OCI-LY1 (cell line): ENCODE data around the gene KAT5.

Experiments
- CTCF ChIP-seq: fragments of 200-600 bp; sonication (generic), shearing (Covaris generic); IDR thresholded peaks from 2 replicates; pipeline ENCODE4 v1.5.1; 2017; ENCODE audit warnings: mild to moderate bottlenecking, antibody characterized with exemption, low read length, moderate library complexity, mixed read lengths
- EZH2 ChIP-seq: fragments of 200-600 bp; sonication (generic), shearing (Covaris generic); IDR thresholded peaks from 2 replicates; pipeline ENCODE4 v1.8.0; 2017; ENCODE audit warnings: borderline replicate concordance, mixed run types, mild to moderate bottlenecking, antibody characterized with exemption, low read length, moderate library complexity, mixed read lengths

GRCh38 chr11:65722261-65722660, 10.2 kb downstream of the KAT5 start:
- TF ChIP-seq CTCF: no peak
- TF ChIP-seq EZH2: no peak
